Liver (tissue), 9 donors: ENCODE measurements around the gene THRB. TPM values are rescaled to one million over a fixed set of nuclear protein-coding genes. Genes with fewer than 3 reads are reported as not detected.

Experiments used
- DNase-seq: peaks from one replicate; pipeline ENCODE4 v3.0.0-alpha.2; 2017; ENCODE audit warnings: low spot score
- H3K27ac ChIP-seq, 2 donors: one replicate each; pipeline ENCODE4 v1.7.0; 2013; ENCODE audit warnings: inconsistent platforms in 2 of 2, low read length in 2 of 2, control low read depth in 1 of 2, low read depth in 1 of 2, mild to moderate bottlenecking in 1 of 2
- H3K27me3 ChIP-seq, 4 donors: one replicate each; pipeline versions ENCODE4 v1.6.1 to v1.7.0; 2013; ENCODE audit warnings: low read length in 3 of 4, inconsistent platforms in 1 of 4, mild to moderate bottlenecking in 1 of 4, moderate library complexity in 1 of 4; ENCODE audit not compliant: control insufficient read depth in 4 of 4, insufficient read depth in 4 of 4
- H3K36me3 ChIP-seq, 4 donors: one replicate each; pipeline versions ENCODE4 v1.6.1 to v1.7.0; 2013; ENCODE audit warnings: low read length in 3 of 4, mild to moderate bottlenecking in 3 of 4, low read depth in 1 of 4, moderate library complexity in 1 of 4; ENCODE audit not compliant: control insufficient read depth in 4 of 4, insufficient read depth in 3 of 4
- H3K4me1 ChIP-seq, 4 donors: one replicate each; pipeline versions ENCODE4 v1.6.1 to v1.7.0; 2013; ENCODE audit warnings: low read length in 3 of 4, mild to moderate bottlenecking in 3 of 4, moderate library complexity in 1 of 4; ENCODE audit not compliant: control insufficient read depth in 4 of 4, insufficient read depth in 4 of 4
- H3K4me3 ChIP-seq, 3 donors: one replicate each; pipeline versions ENCODE4 v1.6.1 to v1.7.0; 2013; ENCODE audit warnings: low read length in 3 of 3, control low read depth in 1 of 3, low read depth in 1 of 3, mild to moderate bottlenecking in 1 of 3
- H3K9ac ChIP-seq, 2 donors: one replicate each; pipeline ENCODE4 v1.7.0; 2013; ENCODE audit warnings: low read length in 2 of 2, mild to moderate bottlenecking in 2 of 2, moderate library complexity in 2 of 2, control low read depth in 1 of 2, low read depth in 1 of 2
- H3K9me3 ChIP-seq, 4 donors: one replicate each; pipeline versions ENCODE4 v1.6.1 to v1.7.0; 2013; ENCODE audit warnings: low read length in 3 of 4; ENCODE audit not compliant: control insufficient read depth in 4 of 4
- EGR1 ChIP-seq, 2 donors: IDR thresholded peaks; 2 replicates each; pipeline ENCODE4 v1.6.1; 2016 to 2018; ENCODE audit warnings: antibody characterized with exemption in 2 of 2, low read depth in 2 of 2
- FOXA1 ChIP-seq: IDR thresholded peaks from 2 replicates; pipeline ENCODE4 v1.6.1; 2016; ENCODE audit warnings: antibody characterized with exemption
- HNF4A ChIP-seq, 2 donors: conservative IDR thresholded peaks; 2 replicates each; pipeline ENCODE4 v1.6.1; 2016; ENCODE audit warnings: antibody characterized with exemption in 2 of 2, mild to moderate bottlenecking in 2 of 2
- HNF4G ChIP-seq: IDR thresholded peaks from 2 replicates; pipeline ENCODE4 v1.6.1; 2016; ENCODE audit warnings: antibody characterized with exemption
- JUND ChIP-seq, 2 donors: IDR thresholded peaks; 2 replicates each; pipeline ENCODE4 v1.6.1; 2016; ENCODE audit warnings: antibody characterized with exemption in 2 of 2
- NR2F2 ChIP-seq: IDR thresholded peaks from 2 replicates; pipeline ENCODE4 v1.6.1; 2016; ENCODE audit warnings: antibody characterized with exemption
- RAD21 ChIP-seq, 2 donors: IDR thresholded peaks; 2 replicates each; pipeline ENCODE4 v1.6.1; 2016; ENCODE audit warnings: antibody characterized with exemption in 2 of 2, mild to moderate bottlenecking in 2 of 2
- RXRA ChIP-seq, 2 donors: IDR thresholded peaks; 2 replicates each; pipeline ENCODE4 v1.6.1; 2017 to 2018; ENCODE audit warnings: antibody characterized with exemption in 2 of 2, mild to moderate bottlenecking in 1 of 2
- SP1 ChIP-seq: IDR thresholded peaks from 2 replicates; pipeline ENCODE4 v1.6.1; 2018; ENCODE audit warnings: antibody characterized with exemption, mild to moderate bottlenecking
- TAF1 ChIP-seq: conservative IDR thresholded peaks from 2 replicates; pipeline ENCODE4 v1.6.1; 2016; ENCODE audit warnings: antibody characterized with exemption, mild to moderate bottlenecking
- YY1 ChIP-seq: IDR thresholded peaks from 2 replicates; pipeline ENCODE4 v1.6.1; 2016; ENCODE audit warnings: antibody characterized with exemption, mild to moderate bottlenecking
- WGBS: extraction: QIAGEN DNeasy Blood & Tissue Kit; methylation state at CpG from one replicate; pipeline ENCODE4 v1.1.7; 2013; 5-methylcytosine and 5-hydroxymethylcytosine counted together
- polyA plus RNA-seq, 2 donors: library from polyadenylated mRNA; stranded (reverse) in 1 of 2; unstranded in 1 of 2; fragments of 200-250 nt in 1 of 2; fragments of >200 nt in 1 of 2; fragmentation: Nextera tagmentation in 1 of 2; extraction: Ambion mirVana in 1 of 2; gene quantifications; one replicate each; pipeline versions ENCODE4 v1.2.1 to v1.2.3, GENCODE V29; 2013 to 2015
- total RNA-seq, 2 donors: library from RNA; depleted of rRNA; stranded (reverse); fragments of >200 nt; gene quantifications; one replicate each; pipeline ENCODE4 v1.2.3, GENCODE V29; 2014
- TF ChIP-seq, protein P1 (sequence below): IDR thresholded peaks from 2 replicates; pipeline ENCODE4 v1.6.1; 2016; ENCODE audit warnings: antibody characterized with exemption, mild to moderate bottlenecking
- TF ChIP-seq, protein P2 (sequence below): IDR thresholded peaks from 2 replicates; pipeline ENCODE4 v1.6.1; 2016; ENCODE audit warnings: antibody characterized with exemption
- TF ChIP-seq, protein P3 (sequence below): IDR thresholded peaks from 2 replicates; pipeline ENCODE4 v1.6.1; 2016; ENCODE audit warnings: antibody characterized with exemption
- donor health status: healthy.
- donor health status: healthy.
- donor health status: healthy.
- donor health status: healthy.
- donor health status: healthy.

Gene THRB
- total and polyA plus RNA-seq, 4 donors = 5.9 to 23.9 (median 9.3) TPM

DNA sequence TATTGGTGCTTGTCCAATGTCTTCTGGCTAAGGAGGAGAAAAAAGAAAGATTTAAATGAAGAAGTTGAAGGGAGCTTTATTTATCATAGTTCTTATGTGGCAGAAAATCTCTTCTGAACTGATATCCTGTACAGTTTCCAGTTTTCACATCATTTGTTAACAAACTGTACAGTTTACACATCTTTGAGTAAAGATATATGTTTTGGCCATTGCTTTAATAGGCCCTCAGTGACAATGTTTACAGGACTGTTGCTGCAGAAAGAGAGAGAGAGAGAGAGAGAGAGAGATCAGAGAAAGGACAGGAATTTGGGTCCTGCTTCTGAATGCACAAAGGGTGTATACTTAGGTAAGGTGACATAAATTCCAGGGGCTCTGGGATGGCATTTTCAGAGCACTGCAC lies 361.2 kb downstream of the THRB start:
- Histone ChIP-seq H3K9me3 (no peaks in the 10 kb centered on the region), H3K9ac (no peak overlapping the region), H3K4me3 (no peak overlapping the region), H3K36me3 (peaks cover 6 to 32% (median 21%) of the 10 kb centered on the region in 4 donors), H3K27me3 (no peaks in the 10 kb centered on the region), H3K4me1 (peaks cover 0 to 3% (median 1%) of the 10 kb centered on the region in 4 donors), H3K27ac (no peak overlapping the region)
- TF ChIP-seq EGR1 (IDR thresholded peaks at IDR 0.05; ENCODE audit: low read depth in 2 of 2) = no peak
- TF ChIP-seq RXRA (IDR thresholded peaks at IDR 0.05) = no peak
- TF ChIP-seq RAD21 (IDR thresholded peaks at IDR 0.05) = no peak
- TF ChIP-seq, protein P1, sequence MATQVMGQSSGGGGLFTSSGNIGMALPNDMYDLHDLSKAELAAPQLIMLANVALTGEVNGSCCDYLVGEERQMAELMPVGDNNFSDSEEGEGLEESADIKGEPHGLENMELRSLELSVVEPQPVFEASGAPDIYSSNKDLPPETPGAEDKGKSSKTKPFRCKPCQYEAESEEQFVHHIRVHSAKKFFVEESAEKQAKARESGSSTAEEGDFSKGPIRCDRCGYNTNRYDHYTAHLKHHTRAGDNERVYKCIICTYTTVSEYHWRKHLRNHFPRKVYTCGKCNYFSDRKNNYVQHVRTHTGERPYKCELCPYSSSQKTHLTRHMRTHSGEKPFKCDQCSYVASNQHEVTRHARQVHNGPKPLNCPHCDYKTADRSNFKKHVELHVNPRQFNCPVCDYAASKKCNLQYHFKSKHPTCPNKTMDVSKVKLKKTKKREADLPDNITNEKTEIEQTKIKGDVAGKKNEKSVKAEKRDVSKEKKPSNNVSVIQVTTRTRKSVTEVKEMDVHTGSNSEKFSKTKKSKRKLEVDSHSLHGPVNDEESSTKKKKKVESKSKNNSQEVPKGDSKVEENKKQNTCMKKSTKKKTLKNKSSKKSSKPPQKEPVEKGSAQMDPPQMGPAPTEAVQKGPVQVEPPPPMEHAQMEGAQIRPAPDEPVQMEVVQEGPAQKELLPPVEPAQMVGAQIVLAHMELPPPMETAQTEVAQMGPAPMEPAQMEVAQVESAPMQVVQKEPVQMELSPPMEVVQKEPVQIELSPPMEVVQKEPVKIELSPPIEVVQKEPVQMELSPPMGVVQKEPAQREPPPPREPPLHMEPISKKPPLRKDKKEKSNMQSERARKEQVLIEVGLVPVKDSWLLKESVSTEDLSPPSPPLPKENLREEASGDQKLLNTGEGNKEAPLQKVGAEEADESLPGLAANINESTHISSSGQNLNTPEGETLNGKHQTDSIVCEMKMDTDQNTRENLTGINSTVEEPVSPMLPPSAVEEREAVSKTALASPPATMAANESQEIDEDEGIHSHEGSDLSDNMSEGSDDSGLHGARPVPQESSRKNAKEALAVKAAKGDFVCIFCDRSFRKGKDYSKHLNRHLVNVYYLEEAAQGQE = no peak
- no peak for TF ChIP-seq SP1
- no peak for TF ChIP-seq TAF1
- TF ChIP-seq YY1 = no peak
- TF ChIP-seq FOXA1 = no peak
- TF ChIP-seq, protein P2, sequence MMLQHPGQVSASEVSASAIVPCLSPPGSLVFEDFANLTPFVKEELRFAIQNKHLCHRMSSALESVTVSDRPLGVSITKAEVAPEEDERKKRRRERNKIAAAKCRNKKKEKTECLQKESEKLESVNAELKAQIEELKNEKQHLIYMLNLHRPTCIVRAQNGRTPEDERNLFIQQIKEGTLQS = no peak
- TF ChIP-seq NR2F2 = no peak
- no peak for TF ChIP-seq HNF4G
- no peak for TF ChIP-seq HNF4A (conservative IDR thresholded peaks at IDR 0.05)
- TF ChIP-seq JUND (IDR thresholded peaks at IDR 0.05) = no peak
- no peak for DNase-seq

DNA sequence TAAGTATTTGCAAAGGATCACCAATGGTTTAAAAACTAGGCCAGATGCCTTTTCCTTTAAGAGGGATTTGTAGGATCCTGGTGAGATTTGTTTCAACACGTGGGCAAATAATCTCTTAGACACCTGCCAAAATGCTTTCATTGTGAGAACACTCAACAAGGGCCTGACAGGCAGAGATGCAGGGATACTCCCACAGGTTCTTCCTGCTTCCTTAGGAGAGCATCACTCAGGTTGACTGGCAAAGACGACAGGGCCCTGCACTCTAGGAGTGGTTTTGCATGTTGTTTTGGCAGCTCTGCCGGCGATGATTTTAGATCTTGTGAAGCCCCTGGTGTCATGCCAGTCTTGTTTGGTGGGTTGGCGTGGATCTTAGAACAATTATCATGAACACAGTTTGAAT lies 365.1 kb downstream of the THRB start:
- no peak overlapping the region for H3K9ac ChIP-seq
- H3K36me3 ChIP-seq = peaks cover 6 to 45% (median 25%) of the 10 kb centered on the region in 4 donors
- no peak for DNase-seq
- no peaks in the 10 kb centered on the region for H3K9me3 ChIP-seq
- H3K4me3 ChIP-seq = no peak overlapping the region
- WGBS = 85% methylated on average over 5 of the region's 5 CpGs
- no peak overlapping the region for H3K27ac ChIP-seq
- H3K27me3 ChIP-seq = no peaks in the 10 kb centered on the region
- H3K4me1 ChIP-seq = no peaks in the 10 kb centered on the region
- TF ChIP-seq, protein P3, sequence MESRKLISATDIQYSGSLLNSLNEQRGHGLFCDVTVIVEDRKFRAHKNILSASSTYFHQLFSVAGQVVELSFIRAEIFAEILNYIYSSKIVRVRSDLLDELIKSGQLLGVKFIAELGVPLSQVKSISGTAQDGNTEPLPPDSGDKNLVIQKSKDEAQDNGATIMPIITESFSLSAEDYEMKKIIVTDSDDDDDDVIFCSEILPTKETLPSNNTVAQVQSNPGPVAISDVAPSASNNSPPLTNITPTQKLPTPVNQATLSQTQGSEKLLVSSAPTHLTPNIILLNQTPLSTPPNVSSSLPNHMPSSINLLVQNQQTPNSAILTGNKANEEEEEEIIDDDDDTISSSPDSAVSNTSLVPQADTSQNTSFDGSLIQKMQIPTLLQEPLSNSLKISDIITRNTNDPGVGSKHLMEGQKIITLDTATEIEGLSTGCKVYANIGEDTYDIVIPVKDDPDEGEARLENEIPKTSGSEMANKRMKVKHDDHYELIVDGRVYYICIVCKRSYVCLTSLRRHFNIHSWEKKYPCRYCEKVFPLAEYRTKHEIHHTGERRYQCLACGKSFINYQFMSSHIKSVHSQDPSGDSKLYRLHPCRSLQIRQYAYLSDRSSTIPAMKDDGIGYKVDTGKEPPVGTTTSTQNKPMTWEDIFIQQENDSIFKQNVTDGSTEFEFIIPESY = no peak
